Erythroblast (primary cell): Measurements from ENCODE around the gene LAMTOR4.

Experiments used
- GATA1 ChIP-seq: IDR thresholded peaks from 2 replicates; pipeline ENCODE4 v1.6.1; 2011; ENCODE audit warnings: low read depth, mild to moderate bottlenecking, control low read depth, low read length, moderate library complexity
- POLR2A ChIP-seq: IDR thresholded peaks from 2 replicates; pipeline ENCODE4 v1.6.1; 2011; ENCODE audit warnings: mild to moderate bottlenecking, low read length

- TF ChIP-seq POLR2A (no peak), GATA1 (no peak)
Observed at GRCh38 chr7:100147278-100147677, 1.4 kb upstream of the LAMTOR4 start.
